CD4-positive, alpha-beta T cell treated with Interleukin-2 at 100 ng/mL for 4 hours (primary cell): ENCODE data around the gene SELENBP1.
"Not testable (repeated sequence)": the region's sequence is repeated elsewhere in the genome, so short reads cannot be mapped to it uniquely, and the experiment has no call there.

Experiments used
- DNase-seq: peaks from one replicate; pipeline ENCODE4 v3.0.0-alpha.2; 2020; ENCODE audit warnings: low spot score

The SELENBP1 gene

DNA sequence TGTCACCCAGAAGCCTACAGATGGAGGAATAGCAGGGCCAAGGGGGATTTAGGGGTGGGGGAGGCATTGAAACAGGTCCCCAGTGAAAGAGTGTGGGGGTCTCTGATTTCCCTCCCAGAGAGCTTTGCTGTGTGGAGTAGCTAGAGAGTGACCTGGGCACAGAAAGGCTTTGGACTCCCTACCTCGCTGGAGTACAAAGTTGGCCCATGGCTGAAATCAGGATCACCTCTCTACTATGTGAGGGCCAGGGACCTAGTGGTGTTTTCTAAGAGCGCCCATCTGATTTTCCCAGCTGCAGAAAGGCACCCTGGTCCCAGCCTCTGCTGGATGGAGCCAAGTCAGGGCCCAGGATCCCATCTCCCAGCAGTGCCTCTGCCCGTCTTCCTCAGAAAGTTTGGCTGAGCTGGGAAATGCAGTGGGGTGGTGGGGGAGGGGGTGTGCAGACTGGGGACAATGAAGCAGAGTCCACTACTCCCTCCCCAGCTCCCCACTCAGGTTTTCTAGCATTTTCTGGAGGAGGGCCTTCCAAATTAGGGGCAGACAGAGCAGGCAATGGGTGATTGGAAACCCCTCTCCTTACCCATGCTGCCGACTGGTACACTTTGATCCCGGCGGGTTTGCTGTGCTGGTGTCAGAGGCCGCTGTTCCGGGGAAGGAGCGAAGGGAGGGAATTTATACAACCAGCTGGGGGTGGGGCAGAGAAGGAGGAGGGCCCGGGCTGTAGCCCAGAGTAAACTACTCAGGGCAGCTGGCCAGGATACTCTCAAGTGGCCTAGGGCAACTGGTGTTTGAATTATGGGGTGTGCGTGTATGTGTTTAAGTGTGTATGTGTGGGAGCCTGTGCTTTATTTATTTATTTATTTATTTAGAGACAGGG lies at the start of gene SELENBP1:
Gene SELENBP1, minus strand, starts transcription at position 648 of the 877 bp plus-strand sequence. Its CDS starts 64 bp downstream, at position 584.
- DNase-seq = no peak

DNA sequence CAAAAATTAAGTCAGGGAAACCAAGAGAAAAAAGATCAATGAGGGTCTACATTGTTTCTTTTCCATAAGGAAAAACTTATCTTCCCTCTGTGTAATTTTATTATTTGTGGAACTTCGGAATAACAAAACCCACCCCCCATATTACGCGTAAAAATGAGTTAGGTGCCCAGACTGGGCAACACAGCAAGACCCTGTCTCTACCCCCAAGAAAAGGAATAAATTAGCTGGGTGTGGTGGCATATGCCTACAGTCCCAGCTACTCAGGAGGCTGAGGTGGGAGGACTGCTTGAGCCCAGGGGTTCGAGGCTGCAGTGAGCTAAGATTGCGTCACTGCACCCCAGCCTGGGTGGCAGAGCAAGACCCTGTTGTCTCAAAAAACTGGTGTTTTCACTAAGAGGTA lies 47.3 kb upstream of the SELENBP1 start:
- no peak for DNase-seq

DNA sequence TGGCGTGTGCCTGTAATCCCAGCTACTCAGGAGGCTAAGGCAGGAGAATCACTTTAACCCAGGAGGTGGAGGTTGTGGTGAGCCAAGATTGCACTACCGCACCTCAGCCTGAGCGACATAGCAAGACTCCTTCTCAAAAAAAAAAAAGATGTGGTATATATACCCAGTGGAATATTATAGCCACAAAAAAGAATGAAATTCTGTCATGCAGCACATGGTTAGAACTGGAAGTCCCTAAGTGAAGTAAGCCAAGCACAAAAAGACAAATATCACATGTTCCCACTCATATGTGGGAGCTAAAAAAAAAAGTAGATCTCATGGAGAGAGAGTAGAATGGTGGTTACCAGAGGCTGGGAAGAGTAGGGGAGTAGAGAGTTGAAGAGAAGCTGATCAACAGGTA lies 45.6 kb upstream of the SELENBP1 start:
- no peak for DNase-seq

DNA sequence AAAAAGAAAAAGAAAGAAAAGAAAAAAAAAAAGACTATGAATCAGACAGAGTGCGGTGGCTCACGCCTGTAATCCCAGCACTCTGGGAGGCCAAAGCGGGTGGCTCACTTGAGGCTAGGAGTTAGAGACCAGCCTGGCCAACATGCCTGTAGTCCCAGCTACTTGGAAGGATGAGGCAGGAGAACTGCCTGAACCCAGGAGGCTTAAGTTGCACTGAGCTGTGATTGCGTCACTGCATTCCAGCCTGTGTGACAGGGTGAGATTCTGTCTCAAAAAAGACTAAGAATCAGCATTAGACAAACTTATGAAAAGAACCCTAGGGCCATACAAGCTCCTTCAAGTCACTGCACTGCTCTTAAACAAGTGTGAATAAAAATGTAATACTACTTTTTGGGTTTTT lies 43.7 kb upstream of the SELENBP1 start:
- no peak for DNase-seq

DNA sequence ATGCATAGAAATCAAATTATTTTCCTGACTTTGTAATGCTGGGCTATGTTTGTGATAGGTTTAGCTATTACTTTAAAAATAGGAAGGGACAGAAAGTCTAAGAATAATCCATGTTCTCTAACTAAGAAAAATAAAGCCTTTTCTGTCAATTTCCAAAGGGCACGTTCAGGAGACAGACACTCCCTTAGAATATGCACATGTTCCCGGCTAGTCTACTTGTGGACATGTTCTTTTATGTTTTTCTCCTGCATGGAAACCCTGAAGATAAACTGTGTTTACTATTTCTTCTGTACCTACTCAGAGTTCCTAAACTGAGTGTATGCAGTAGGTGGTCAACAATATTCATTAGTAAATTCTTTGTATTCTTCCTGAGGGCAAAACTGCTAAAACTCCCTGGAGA lies 39.4 kb upstream of the SELENBP1 start:
- no peak for DNase-seq

DNA sequence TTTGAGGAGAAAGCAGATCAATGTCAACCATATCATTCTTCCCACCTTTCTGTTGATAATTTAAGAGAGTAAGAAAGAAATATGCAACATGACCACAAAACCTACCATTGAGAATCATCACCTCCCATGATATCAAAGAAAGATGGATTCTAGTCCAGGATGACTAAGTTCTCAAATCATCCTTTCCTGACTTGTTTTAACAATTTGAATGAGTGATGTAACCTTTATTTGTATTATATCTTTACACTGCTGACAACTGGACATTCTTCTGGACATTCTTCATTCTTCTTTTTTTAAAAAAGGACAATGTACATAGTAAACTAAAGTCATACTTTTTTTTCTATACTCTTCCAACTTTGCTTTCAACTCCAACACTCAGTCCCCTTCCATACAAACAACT lies 36.4 kb upstream of the SELENBP1 start:
- no peak for DNase-seq

DNA sequence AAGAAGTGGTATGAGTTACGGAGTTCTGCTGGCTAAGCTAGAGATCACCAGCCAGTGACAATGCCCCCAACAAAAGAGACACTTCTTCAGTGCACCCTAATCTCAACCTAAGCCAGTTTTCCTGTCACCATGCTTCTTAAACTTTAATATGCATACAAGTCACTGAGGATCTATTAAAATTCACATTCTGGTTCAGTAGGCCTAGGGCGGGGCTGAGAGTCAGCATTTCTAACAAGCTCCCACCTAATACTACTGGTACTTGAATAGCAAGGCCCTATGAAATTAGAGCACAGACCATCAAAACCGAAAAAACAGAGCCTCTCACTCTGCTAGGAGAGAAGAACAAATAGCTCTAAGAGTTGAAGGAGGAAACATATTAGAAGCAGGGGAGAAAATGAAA lies 34.8 kb upstream of the SELENBP1 start:
- no peak for DNase-seq

DNA sequence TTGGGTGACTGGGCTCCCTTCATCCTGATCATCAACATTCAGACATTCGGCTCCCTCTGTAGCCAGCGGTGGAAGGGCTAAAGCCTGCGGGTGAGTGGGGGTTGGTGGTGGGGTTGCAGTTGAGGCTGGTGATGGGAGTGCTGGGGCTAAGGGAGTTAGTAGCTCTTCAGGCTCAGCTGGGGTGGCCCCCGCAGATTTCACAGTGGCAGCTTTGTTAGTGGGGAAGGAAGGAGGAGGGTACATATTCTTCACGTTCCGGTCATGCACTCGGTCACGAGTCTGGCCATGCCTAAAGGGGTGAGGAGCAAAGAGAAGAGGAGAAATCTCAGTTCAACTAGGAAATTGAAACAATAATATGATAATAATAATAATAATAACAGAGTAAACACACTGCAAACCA lies 33.7 kb upstream of the SELENBP1 start:
- DNase-seq = no peak

DNA sequence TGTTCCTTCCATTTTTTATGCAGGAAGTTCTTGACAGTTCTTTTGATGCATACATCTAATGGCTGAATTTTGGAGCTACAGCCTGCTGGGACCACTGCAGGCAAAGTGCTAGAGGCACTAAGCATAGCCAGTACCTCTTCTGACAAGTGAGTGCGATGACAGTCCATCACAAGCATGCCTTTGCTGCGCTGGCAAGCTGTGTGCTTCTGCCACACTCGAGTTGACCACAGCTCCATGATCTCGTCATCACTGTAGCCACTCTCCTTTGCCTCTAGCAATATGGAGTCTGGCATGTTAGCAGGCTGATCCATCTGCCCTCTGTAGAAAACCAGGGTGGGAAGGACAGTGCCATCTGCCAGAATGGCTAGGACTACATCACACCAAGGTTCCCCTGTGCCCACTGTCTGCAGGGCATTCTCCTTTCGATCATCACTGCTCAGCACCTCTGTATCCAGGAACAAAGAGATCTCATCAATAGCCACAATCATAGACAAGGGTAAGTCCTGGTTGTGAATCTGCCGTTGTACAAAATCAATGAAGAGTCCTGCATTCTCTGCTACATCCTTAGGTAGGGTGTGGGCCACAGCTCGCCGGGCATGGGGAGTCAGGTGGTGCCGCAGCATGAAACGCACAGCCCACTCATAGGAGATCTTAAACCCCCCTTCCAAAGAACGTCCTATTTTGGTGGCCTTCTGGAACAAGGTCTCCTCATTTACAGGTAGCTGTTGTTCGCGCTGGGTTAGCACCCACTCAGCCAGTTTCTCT lies 32.9 kb upstream of the SELENBP1 start:
- no peak for DNase-seq

DNA sequence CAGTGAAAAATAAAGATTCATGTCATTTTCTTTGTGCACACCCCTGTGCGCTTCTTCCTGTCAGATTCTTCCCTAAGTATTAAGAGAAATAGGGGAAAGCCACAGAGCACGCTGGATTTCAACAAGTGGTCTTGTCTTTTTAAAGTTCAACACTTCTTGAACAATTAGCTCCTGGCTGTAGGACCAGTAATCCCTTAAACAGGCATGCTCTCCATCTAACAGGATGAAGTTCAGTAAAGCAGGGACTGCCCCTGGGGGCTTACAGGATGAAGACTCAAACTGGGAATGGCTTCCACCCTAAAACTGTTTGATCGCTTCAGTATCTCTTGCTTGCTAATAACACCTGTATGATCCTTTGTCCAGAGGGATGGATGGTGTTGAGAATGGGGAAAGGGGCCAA lies 31.1 kb upstream of the SELENBP1 start:
- no peak for DNase-seq

DNA sequence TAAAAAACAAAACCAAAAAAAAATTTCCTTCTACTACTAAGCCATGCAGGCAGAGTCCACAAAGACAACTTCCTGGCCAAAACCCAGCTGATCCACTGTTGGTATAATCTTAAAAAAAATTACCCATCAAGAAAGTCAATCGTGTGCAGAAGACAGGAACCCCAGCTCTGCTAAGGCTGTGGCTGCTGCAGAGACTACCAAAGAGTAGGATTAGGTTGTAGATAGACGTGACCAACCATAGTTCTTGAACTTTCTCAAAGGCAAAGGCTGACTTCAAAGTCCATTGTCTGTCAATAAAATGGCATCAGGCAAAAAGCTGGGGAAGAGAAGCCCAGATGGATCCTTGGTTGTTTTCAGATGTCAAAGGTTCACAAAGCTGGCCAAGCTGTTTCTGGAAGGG lies 30.3 kb upstream of the SELENBP1 start:
- DNase-seq = no peak

DNA sequence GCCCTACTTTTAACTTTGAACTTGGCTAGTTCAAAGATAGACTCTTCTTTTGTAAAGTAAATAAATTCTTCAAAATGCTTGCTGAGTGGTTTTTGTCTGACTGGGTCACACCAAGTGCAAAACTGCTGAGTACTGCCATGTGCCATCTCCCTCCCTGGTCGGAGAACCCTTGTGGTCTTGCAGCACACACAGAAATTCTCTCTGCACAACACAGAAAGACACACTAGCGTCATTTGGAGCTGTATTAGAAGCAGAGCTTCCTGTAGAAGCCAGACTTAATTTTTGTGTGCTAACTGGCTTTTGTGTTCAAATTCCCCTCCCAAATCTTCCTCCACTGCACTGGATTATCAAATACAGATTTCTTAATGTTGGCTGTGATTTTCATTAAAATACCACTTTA lies 29.4 kb upstream of the SELENBP1 start:
- DNase-seq = no peak

DNA sequence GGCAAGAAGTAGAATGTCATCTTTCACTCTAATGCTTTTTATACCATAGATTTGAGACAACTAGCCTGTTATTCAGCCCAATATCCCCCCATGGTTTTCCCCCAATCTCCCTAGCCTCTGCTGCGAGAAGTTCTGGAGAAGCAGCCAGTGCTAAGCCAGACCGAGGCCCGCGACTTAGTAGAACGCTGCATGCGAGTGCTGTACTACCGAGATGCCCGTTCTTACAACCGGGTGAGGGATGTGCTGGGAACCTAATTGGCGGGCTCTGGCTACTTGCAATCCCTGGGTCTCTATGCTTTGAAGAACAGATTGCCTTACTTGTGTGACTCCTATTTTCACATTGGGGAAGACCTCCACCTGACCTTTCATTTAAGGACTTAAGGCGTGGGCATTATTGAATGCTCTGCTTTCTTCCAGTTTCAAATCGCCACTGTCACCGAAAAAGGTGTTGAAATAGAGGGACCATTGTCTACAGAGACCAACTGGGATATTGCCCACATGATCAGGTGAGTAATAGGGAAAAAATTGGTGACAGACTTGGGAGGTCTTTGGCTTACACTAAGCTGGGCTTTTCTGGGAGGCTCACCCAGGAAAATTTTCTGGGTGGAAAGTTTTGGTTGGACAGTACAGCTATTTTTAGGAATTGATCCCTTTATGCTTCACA lies 28.8 kb upstream of the SELENBP1 start:
- DNase-seq = no peak

DNA sequence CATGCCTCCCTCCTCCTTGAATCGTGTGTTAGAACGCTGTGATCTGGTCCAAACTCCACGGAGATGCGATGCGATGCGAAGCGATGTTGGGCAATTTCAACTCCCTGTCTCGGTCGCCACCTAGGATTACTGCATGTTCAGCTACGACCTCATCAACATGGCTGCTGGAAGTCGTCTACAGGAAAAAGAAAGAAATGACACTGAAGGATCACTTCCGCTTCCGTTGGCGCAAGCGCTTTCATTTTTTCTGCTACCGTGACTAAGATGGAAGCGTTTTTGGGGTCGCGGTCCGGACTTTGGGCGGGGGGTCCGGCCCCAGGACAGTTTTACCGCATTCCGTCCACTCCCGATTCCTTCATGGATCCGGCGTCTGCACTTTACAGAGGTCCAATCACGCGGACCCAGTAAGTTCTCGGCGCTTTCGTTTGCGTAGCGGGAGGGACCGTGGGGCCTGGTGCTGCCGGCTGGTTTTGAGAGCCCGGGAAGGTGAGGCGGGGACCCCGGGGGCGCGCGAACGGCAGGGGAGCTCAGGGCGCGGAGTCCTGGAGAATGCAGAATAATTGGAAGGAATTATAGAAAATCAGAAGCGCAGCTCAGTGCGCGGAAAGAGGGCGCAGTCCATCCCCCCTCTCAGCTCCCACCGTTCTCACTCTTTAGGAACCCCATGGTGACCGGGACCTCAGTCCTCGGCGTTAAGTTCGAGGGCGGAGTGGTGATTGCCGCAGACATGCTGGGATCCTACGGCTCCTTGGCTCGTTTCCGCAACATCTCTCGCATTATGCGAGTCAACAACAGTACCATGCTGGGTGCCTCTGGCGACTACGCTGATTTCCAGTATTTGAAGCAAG lies 27.0 kb upstream of the SELENBP1 start, which contains the start of gene PSMB4:
Gene PSMB4, plus strand, starts transcription at position 250 of the 848 bp plus-strand sequence. Its CDS starts 15 bp downstream, at position 265.
- DNase-seq = peak; percentile 89

DNA sequence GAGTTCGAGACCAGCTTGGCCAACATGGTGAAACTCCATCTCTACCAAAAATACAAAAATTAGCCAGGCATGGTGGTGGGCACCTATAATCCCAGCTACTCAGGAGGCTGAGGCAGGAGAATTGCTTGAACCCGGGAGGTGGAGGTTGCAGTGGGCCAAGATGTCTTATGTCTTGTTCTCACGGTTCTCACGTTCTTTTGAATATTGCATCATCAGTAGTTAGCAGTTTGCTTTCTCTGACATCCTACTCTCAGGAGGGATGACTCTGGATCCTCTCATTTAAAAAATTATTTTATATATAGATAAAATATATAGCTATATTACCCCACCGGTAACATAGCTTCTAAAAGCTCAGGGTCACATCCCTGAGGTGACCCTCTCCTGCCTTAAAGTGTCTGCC lies 23.8 kb upstream of the SELENBP1 start:
- not testable (repeated sequence) for DNase-seq

DNA sequence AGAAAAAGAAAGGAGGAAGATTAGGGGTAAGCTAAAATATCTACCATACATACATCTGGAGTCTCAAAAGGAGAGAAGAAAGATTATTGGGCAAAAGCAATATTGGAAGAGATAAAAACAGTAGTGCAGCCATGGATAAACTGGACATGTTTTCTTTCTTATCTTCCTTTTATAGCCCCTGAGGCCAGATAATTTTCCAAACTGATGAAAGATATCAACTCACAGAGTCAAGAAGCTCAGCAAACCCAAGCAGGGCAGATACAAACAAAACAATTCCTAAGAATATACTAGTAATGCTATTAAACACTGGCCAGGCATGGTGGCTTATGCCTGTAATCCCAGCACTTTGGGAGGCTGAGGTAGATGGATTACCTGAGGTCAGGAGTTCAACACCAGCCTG lies 21.1 kb upstream of the SELENBP1 start:
- DNase-seq = no peak

DNA sequence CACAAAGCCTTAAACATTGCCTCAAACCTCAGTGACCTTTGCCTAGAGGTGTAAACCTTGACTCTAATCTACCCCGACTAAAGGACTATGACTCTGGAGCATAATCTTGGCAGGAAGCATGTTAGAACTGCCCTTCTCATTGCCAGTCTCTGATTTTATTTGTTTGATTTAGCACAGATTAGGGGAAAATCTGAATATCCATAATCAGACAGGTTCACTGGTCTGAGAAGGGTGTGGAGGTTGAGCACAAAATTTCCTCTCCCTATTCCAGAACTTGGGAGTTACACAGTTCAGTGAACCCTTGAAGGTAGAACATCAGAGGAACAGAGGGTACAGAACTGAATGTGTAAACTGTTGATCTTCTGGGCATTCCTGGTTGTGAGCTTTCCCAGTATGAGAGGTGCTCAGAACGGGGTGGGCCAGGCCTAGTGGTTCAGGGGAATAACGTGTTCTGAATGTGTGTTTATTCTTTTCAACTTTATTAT lies 18.6 kb upstream of the SELENBP1 start:
- DNase-seq = no peak

DNA sequence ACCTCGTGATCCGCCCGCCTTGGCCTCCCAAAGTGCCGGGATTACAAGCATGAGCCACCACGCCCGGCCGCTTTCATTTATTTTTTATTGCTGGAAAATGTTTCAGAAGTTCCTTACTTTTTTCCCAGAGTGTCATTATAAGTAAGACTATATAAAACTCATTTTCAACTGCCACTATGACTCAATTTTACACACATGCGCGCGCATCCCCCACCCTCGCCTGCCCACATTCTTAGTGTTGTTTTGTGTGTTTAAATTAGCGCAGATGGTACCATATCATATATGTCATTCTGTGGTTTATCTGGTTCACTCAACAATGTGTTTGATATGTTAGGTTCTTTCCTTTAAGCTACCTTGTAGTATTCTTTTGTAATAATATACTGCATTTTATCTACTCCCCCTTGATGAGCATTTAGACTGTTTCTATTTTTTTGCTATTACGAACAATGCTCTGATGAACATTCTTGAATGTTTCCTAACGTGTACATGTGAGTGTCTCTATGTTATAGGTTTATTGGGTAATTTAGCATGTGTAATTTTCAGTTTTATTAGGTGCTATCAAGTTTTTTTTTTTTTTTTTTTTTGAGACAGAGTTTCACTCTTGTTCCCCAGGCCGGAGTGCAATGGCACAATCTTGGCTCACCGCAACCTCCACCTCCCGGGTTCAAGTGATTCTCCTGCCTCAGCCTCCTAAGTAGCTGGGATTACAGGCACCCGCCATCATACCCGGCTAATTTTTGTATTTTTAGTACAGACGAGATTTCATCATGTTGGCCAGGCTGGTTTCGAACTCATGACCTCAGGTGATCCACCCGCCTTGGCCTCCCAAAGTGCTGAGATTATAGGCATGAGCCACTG lies 17.9 kb upstream of the SELENBP1 start:
- not testable (repeated sequence) for DNase-seq

DNA sequence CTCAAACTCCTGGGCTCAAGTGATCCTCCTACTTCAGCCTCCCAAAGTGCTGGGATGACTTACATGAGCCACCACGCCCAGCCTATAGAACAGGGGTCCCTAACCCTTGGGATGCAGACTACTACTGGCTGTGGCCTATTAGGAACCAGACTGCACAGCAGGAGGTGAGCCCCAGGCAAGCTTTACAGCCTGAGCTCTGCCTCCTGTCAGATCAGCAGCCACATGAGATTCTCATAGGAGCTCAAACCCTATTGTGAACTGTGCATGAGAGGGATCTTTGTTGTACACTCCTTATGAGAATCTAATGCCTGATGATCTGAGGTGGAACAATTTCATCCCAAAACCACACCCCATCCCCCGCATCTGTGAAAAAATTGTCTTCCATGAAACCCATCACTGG lies 13.5 kb upstream of the SELENBP1 start:
- DNase-seq = no peak

DNA sequence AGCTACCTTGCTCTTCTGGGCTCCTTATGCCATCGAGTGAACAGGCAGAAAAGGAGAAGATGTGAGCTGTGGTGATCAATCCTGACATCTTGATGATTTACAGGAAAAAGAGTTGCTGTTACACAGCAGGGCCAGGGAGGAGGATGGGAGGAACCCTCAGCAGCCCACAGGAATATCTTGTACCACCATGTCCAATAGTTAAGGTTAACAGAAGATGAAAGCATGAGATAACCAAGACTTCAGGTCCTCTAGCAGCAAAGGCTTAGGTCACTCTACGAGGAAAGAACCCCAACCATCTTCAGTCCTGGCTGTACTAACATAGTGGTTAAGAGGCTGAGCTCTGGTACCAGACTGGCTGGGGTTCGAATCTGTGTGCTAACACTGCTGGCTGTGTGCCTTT lies 12.1 kb upstream of the SELENBP1 start:
- DNase-seq = no peak
